HG03025 (cell line): ENCODE data around the gene STRN4.

Experiments
- ATAC-seq: cut with Tn5 transposase; IDR thresholded peaks from one replicate; pipeline ENCODE4 v1.9.1; 2021; ENCODE audit warnings: mild to moderate bottlenecking, moderate library complexity; ENCODE audit not compliant: unreplicated experiment, low FRiP score

Gene STRN4

DNA sequence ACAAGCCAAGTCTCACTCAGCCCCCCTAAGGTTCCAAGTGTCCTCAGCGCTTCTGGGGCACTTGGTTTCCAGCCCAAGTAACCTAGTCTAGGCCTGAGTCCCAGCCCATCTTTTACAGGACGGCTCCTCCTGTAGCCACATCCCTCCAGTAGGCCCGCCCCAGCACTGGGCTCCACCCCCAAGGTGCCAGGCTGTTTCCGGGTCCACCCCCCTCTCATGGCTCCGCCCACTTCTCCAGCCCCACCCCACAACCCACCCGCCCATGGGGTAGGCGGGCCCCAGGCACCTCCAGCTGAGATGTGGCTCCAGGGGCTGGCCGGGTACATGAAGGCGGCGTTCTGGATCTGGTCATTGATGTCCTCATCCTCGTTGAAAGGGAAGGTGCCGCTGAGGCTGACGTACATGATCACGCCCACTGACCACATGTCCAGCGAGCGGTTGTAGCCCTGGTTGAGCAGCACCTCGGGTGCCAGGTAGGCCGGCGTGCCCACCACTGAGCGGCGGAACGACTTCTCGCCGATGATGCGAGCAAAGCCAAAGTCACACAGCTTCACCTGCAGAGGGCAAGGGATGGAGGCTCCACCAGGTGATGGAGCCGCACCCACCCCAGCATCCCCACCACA is 68.0 kb downstream of the STRN4 start:
- no peak for ATAC-seq

DNA sequence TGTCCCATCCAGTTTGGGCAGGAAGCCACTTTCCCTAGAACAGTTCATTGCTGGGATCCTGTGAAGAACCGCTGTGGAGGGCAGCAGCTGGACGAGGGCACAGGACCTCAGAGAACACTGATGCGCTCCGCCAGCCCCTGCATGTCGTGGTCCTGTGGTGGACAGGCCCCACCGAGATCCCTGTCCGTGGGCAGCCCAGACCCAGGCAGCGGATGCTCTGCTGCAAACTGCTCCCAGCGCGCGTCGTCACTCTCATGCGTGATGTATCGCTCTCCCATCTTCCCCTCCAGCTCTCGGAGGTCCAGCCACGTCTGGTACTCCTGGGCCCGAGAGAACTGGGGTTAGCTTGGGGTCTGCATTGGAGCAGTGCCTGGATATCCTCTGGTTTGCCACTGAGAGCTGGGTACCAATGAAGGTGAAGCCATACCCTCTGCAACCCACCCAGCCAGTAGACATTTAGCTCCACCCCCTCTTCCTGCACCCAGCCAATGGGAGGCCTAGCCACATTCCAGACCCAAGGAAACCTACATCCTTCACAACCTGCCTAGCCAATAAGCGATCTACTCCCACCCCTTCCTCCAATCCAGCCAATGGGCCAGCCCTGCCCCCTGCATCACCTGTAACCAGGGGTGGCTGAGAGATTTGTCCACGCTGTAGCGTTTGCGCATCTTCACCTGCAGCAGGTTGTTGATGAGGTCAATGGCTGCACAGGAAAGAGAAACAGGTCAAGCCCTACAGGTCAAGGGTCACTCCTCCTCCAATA is 71.7 kb downstream of the STRN4 start:
- no peak for ATAC-seq

DNA sequence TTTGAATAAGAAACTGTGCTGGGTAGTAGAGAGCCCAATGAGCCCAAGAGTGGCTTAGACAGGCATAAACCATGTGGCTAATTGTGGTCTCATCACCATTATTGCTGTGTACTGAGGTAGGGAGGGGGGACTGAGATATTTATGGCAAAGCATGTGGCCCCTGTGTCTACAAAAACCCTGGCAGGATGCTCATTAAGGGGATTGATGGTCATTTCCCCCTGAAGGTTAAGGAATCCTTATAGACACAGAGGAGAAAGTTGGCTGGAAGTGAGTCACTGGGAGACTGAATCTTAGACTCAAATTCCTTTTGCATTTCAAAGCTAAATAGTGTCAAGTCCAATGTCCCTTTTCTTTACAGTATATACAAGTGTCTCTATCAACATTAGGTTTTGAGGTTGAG is 75.4 kb downstream of the STRN4 start:
- ATAC-seq: no peak
